H1 (cell line): Measurements from ENCODE around the gene ITGB4. TPM values are rescaled to one million over a fixed set of nuclear protein-coding genes. Genes with fewer than 3 reads are reported as not detected.

Source experiments
- CHD2 ChIP-seq: IDR thresholded peaks from 2 replicates; pipeline ENCODE4 v1.6.1; 2012; ENCODE audit warnings: low read length, improper control_type of control experiment
- RBBP5 ChIP-seq: IDR thresholded peaks from 2 replicates; pipeline ENCODE4 v1.7.1; 2012; ENCODE audit warnings: low read depth, mild to moderate bottlenecking, inconsistent platforms, low read length, moderate library complexity, borderline replicate concordance
- RFX5 ChIP-seq: IDR thresholded peaks from 2 replicates; pipeline ENCODE4 v1.6.1; 2011; ENCODE audit warnings: low read depth, low read length, improper control_type of control experiment, borderline replicate concordance
- SIN3A ChIP-seq, 2 experiments: IDR thresholded peaks in 1 of 2; conservative IDR thresholded peaks in 1 of 2; 2 replicates each; pipeline ENCODE4 v1.6.1; 2011 to 2012; ENCODE audit warnings: low read length in 2 of 2, improper control_type of control experiment in 1 of 2, low read depth in 1 of 2, mild to moderate bottlenecking in 1 of 2
- TCF12 ChIP-seq: IDR thresholded peaks from 2 replicates; pipeline ENCODE4 v1.6.1; 2011; ENCODE audit warnings: low read depth, mild to moderate bottlenecking, low read length
- polyA plus RNA-seq, 7 experiments: library from polyadenylated mRNA; depleted of rRNA in 3 of 7; stranded (reverse) in 5 of 7; unstranded in 2 of 7; fragments of >200 nt in 5 of 7; fragments of 200-250 nt in 2 of 7; gene quantifications; 1 replicate in 5 of 7; 2 replicates in 1 of 7; 4 replicates in 1 of 7; pipeline versions ENCODE4 v1.2.1 to v1.2.3, GENCODE V29; 2011 to 2013; ENCODE audit warnings: missing spikeins in 2 of 7, mixed read lengths in 2 of 7
- total RNA-seq: library from RNA; stranded (reverse); fragmentation: NEBNext Ultra II Directional; extraction: Animal tissue kit (Norgen Biotek cat#: 25700); gene quantifications from 2 replicates; pipeline ENCODE4 v1.2.1, GENCODE V29; 2021
- TF ChIP-seq, protein P1 (sequence below): fragments of 300-600 bp; sonication (generic); IDR thresholded peaks from 2 replicates; pipeline ENCODE4 v1.7.1; 2012; ENCODE audit warnings: low read length, moderate library complexity, mild to moderate bottlenecking, inconsistent platforms; ENCODE audit not compliant: insufficient replicate concordance

ITGB4 gene
- total and polyA plus RNA-seq, 2 of the 8 experiments (the other 6 are each of a cell fraction or from before 2014, with no cell fraction given) = 5.2 to 5.6 TPM

DNA sequence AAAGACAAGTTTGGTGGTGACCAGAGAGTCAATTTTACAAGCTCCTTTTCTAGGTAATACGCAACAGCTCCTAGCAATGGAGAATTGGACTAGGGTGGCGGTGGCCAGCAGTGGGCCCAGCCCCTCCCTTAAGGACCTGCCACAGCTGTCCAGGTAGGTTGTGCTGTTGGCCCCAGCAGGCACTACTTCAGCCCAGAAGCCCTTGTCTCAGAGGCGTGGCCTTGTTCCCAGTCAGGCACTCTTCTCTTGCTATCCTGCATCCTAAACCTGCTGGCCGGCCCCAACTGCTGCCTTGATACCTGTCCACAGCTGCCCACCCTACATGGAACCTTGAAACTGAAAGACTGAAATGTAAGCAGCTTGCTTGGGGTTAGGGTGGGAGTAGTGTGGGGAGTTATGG lies 44.7 kb downstream of the ITGB4 start (continued):
- TF ChIP-seq, protein P1, sequence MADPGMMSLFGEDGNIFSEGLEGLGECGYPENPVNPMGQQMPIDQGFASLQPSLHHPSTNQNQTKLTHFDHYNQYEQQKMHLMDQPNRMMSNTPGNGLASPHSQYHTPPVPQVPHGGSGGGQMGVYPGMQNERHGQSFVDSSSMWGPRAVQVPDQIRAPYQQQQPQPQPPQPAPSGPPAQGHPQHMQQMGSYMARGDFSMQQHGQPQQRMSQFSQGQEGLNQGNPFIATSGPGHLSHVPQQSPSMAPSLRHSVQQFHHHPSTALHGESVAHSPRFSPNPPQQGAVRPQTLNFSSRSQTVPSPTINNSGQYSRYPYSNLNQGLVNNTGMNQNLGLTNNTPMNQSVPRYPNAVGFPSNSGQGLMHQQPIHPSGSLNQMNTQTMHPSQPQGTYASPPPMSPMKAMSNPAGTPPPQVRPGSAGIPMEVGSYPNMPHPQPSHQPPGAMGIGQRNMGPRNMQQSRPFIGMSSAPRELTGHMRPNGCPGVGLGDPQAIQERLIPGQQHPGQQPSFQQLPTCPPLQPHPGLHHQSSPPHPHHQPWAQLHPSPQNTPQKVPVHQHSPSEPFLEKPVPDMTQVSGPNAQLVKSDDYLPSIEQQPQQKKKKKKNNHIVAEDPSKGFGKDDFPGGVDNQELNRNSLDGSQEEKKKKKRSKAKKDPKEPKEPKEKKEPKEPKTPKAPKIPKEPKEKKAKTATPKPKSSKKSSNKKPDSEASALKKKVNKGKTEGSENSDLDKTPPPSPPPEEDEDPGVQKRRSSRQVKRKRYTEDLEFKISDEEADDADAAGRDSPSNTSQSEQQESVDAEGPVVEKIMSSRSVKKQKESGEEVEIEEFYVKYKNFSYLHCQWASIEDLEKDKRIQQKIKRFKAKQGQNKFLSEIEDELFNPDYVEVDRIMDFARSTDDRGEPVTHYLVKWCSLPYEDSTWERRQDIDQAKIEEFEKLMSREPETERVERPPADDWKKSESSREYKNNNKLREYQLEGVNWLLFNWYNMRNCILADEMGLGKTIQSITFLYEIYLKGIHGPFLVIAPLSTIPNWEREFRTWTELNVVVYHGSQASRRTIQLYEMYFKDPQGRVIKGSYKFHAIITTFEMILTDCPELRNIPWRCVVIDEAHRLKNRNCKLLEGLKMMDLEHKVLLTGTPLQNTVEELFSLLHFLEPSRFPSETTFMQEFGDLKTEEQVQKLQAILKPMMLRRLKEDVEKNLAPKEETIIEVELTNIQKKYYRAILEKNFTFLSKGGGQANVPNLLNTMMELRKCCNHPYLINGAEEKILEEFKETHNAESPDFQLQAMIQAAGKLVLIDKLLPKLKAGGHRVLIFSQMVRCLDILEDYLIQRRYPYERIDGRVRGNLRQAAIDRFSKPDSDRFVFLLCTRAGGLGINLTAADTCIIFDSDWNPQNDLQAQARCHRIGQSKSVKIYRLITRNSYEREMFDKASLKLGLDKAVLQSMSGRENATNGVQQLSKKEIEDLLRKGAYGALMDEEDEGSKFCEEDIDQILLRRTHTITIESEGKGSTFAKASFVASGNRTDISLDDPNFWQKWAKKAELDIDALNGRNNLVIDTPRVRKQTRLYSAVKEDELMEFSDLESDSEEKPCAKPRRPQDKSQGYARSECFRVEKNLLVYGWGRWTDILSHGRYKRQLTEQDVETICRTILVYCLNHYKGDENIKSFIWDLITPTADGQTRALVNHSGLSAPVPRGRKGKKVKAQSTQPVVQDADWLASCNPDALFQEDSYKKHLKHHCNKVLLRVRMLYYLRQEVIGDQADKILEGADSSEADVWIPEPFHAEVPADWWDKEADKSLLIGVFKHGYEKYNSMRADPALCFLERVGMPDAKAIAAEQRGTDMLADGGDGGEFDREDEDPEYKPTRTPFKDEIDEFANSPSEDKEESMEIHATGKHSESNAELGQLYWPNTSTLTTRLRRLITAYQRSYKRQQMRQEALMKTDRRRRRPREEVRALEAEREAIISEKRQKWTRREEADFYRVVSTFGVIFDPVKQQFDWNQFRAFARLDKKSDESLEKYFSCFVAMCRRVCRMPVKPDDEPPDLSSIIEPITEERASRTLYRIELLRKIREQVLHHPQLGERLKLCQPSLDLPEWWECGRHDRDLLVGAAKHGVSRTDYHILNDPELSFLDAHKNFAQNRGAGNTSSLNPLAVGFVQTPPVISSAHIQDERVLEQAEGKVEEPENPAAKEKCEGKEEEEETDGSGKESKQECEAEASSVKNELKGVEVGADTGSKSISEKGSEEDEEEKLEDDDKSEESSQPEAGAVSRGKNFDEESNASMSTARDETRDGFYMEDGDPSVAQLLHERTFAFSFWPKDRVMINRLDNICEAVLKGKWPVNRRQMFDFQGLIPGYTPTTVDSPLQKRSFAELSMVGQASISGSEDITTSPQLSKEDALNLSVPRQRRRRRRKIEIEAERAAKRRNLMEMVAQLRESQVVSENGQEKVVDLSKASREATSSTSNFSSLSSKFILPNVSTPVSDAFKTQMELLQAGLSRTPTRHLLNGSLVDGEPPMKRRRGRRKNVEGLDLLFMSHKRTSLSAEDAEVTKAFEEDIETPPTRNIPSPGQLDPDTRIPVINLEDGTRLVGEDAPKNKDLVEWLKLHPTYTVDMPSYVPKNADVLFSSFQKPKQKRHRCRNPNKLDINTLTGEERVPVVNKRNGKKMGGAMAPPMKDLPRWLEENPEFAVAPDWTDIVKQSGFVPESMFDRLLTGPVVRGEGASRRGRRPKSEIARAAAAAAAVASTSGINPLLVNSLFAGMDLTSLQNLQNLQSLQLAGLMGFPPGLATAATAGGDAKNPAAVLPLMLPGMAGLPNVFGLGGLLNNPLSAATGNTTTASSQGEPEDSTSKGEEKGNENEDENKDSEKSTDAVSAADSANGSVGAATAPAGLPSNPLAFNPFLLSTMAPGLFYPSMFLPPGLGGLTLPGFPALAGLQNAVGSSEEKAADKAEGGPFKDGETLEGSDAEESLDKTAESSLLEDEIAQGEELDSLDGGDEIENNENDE = no peak
- TF ChIP-seq TCF12 (no peak), SIN3A (conservative IDR thresholded peaks at IDR 0.05 in 1 of 2, IDR thresholded peaks at IDR 0.05 in 1 of 2; ENCODE audit: low read depth in 1 of 2, low read length in 2 of 2) (no peak), RBBP5 (no peak), CHD2 (no peak), RFX5 (no peak)
